Lower leg skin (tissue), 4 donors: Measurements from ENCODE around the gene SRSF8. TPM values are rescaled to one million over a fixed set of nuclear protein-coding genes. Genes with fewer than 3 reads are reported as not detected.

ENCODE experiments used
- DNase-seq, 2 donors: peaks; one replicate each; pipeline ENCODE4 v3.0.0-alpha.2; 2019; ENCODE audit warnings: low spot score in 2 of 2
- H3K4me3 ChIP-seq: fragments of 200-600 bp; sonication (generic); 2 replicates; pipeline ENCODE4 v1.5.1; 2017; ENCODE audit warnings: mild to moderate bottlenecking, low read depth; ENCODE audit not compliant: poor library complexity, severe bottlenecking
- CTCF ChIP-seq, 3 donors: fragments of 450-650 bp; IDR thresholded peaks; one replicate each; pipeline ENCODE4 v1.5.1; 2016; ENCODE audit warnings: antibody characterized with exemption in 3 of 3, mild to moderate bottlenecking in 3 of 3, moderate library complexity in 2 of 3
- POLR2A ChIP-seq, 2 donors: fragments of 450-650 bp; IDR thresholded peaks; one replicate each; pipeline ENCODE4 v1.6.1; 2016 to 2017; ENCODE audit warnings: antibody characterized with exemption in 2 of 2, mild to moderate bottlenecking in 1 of 2, moderate library complexity in 1 of 2
- WGBS, 2 donors: methylation state at CpG; one replicate each; pipeline ENCODE4 v1.1.5; 2018; 5-methylcytosine and 5-hydroxymethylcytosine counted together
- intact Hi-C: fragments of 100-400 bp; cut with DNase I; formaldehyde crosslinking; loops from one replicate; pipeline ENCODE4 v1.15.0; 2023; ENCODE audit warnings: low total_unique reads
- total RNA-seq, 4 donors: library from RNA; depleted of rRNA; stranded (reverse); fragments of >200 nt; gene quantifications; one replicate each; pipeline ENCODE4 v1.1.0, GENCODE V29; 2016

Gene SRSF8
- total RNA-seq, 4 donors from 2014 or later, result 28.6 to 51.2 (median 41.3) TPM

- H3K4me3 ChIP-seq, result no peak overlapping the region
- intact Hi-C loops, result no loop called here
- DNase-seq, result no peak
- TF ChIP-seq POLR2A (IDR thresholded peaks at IDR 0.05) (no peak), CTCF (IDR thresholded peaks at IDR 0.05) (no peak)
- 84 to 97% methylated on average over 1 of the region's 1 CpG for WGBS, 2 donors
These were observed 1.4 kb upstream of the SRSF8 start for GRCh38 chr11:95065336-95065735.

- H3K4me3 ChIP-seq, result peak overlapping the region; percentile 71
- WGBS, 2 donors, result 0 to 1% methylated on average over 9 to 59 of the region's 98 CpGs
- TF ChIP-seq CTCF (IDR thresholded peaks at IDR 0.05) (no peak), POLR2A (IDR thresholded peaks at IDR 0.05) (no peak)
- peak; percentile 74 to 96 for DNase-seq
- intact Hi-C loops, result no loop called here
These were observed 521 bp downstream of the SRSF8 start for GRCh38 chr11:95067039-95067840.

GRCh38 chr11:95067841-95068219 lies 1.1 kb downstream of the SRSF8 start:
- peak overlapping the region; percentile 71 for H3K4me3 ChIP-seq
- intact Hi-C loops, result no loop called here
- TF ChIP-seq POLR2A (IDR thresholded peaks at IDR 0.05) (no peak), CTCF (IDR thresholded peaks at IDR 0.05) (no peak)
- 0% methylated on average over 16 of the region's 16 CpGs for WGBS, 2 donors
- DNase-seq, result peak in 1 of 2 donors; percentile 92

GRCh38 chr11:95068549-95068948 lies 1.8 kb downstream of the SRSF8 start:
- 2 to 5% methylated on average over 5 of the region's 5 CpGs for whole genome bisulfite sequencing, 2 donors
- H3K4me3 ChIP-seq, result peak overlapping the region; percentile 71

GRCh38 chr11:95070471-95070870 lies 3.8 kb downstream of the SRSF8 start:
- no peak for TF ChIP-seq CTCF (IDR thresholded peaks at IDR 0.05)
- TF ChIP-seq POLR2A (IDR thresholded peaks at IDR 0.05), result no peak
- 91 to 100% methylated on average over 1 of the region's 1 CpG for WGBS, 2 donors
- DNase-seq, result no peak
- no peak overlapping the region for H3K4me3 ChIP-seq
- intact Hi-C loops, result no loop called here

More at GRCh38 chr11:95068549-95068948, 1.8 kb downstream of the SRSF8 start:
- intact Hi-C loops, result no loop called here
- TF ChIP-seq POLR2A (IDR thresholded peaks at IDR 0.05) (peak in 1 of 2 donors; percentile 22), CTCF (IDR thresholded peaks at IDR 0.05) (no peak)
- peak; percentile 92 to 95 for DNase-seq

- intact Hi-C loops, result no loop called here
- no peak for TF ChIP-seq POLR2A (IDR thresholded peaks at IDR 0.05)
- no peak for TF ChIP-seq CTCF (IDR thresholded peaks at IDR 0.05)
- no peak overlapping the region for H3K4me3 ChIP-seq
- DNase-seq, result no peak
These were observed 6.2 kb downstream of the SRSF8 start for GRCh38 chr11:95072948-95073347.
